ENCODE measurements around the gene CHRNA4.

Gene CHRNA4

GRCh38 chr20:63313349-63314014 is 47.7 kb downstream of the CHRNA4 start:
- TF ChIP-seq CTCF (conservative IDR thresholded peaks at IDR 0.05; ENCODE audit: low read length) (no peak), EZH2phosphoT487 (IDR thresholded peaks at IDR 0.05; ENCODE audit: borderline replicate concordance) (no peak)
- Histone ChIP-seq H3K9me2 (replicated peaks; ENCODE audit: low read depth, low read length) (no peaks in the 10 kb centered on the region), H2AFZ (ENCODE audit: low read length) (no peak overlapping the region), H4K20me1 (ENCODE audit: insufficient read depth, low read length, poor library complexity, severe bottlenecking) (no peaks in the 10 kb centered on the region), H3K79me2 (ENCODE audit: insufficient read depth, low read length) (no peaks in the 10 kb centered on the region), H3K9me3 (ENCODE audit: insufficient read depth, low read depth, low read length) (no peaks in the 10 kb centered on the region), H3K9ac (ENCODE audit: low read depth, low read length, poor library complexity, severe bottlenecking) (no peak overlapping the region), H3K36me3 (ENCODE audit: insufficient read depth, low read length) (no peaks in the 10 kb centered on the region), H3K27me3 (ENCODE audit: insufficient read depth, low read length, poor library complexity, severe bottlenecking) (no peaks in the 10 kb centered on the region), H3K4me2 (ENCODE audit: low read depth, low read length, poor library complexity, severe bottlenecking) (no peak overlapping the region), H3F3A (ENCODE audit: low read depth) (no peaks in the 10 kb centered on the region), H3K4me3 (ENCODE audit: low read length, poor library complexity, severe bottlenecking) (no peak overlapping the region), H3K4me1 (ENCODE audit: insufficient read depth, low read length, poor library complexity, severe bottlenecking) (peaks cover 7% of the 10 kb centered on the region)

- no peaks in the 10 kb centered on the region for H3F3A ChIP-seq (ENCODE audit: low read depth)
- H3K4me1 ChIP-seq (ENCODE audit: insufficient read depth, low read length, poor library complexity, severe bottlenecking) = peaks cover 7% of the 10 kb centered on the region
- H3K79me2 ChIP-seq (ENCODE audit: insufficient read depth, low read length) = no peaks in the 10 kb centered on the region
- no peaks in the 10 kb centered on the region for H3K27me3 ChIP-seq (ENCODE audit: insufficient read depth, low read length, poor library complexity, severe bottlenecking)
- H4K20me1 ChIP-seq (ENCODE audit: insufficient read depth, low read length, poor library complexity, severe bottlenecking) = no peaks in the 10 kb centered on the region
- no peaks in the 10 kb centered on the region for H3K36me3 ChIP-seq (ENCODE audit: insufficient read depth, low read length)
- no peak overlapping the region for H2AFZ ChIP-seq (ENCODE audit: low read length)
- no peaks in the 10 kb centered on the region for H3K9me3 ChIP-seq (ENCODE audit: insufficient read depth, low read depth, low read length)
- H3K9me2 ChIP-seq (replicated peaks; ENCODE audit: low read depth, low read length) = no peaks in the 10 kb centered on the region
- no peak overlapping the region for H3K4me3 ChIP-seq (ENCODE audit: low read length, poor library complexity, severe bottlenecking)
- H3K9ac ChIP-seq (ENCODE audit: low read depth, low read length, poor library complexity, severe bottlenecking) = no peak overlapping the region
- no peak for TF ChIP-seq CTCF (conservative IDR thresholded peaks at IDR 0.05; ENCODE audit: low read length)
- no peak for TF ChIP-seq EZH2phosphoT487 (IDR thresholded peaks at IDR 0.05; ENCODE audit: borderline replicate concordance)
- H3K4me2 ChIP-seq (ENCODE audit: low read depth, low read length, poor library complexity, severe bottlenecking) = no peak overlapping the region
These were observed 48.3 kb downstream of the CHRNA4 start for GRCh38 chr20:63312690-63313348.

GRCh38 chr20:63312273-63312672 is 48.9 kb downstream of the CHRNA4 start:
- H3K36me3 ChIP-seq (ENCODE audit: insufficient read depth, low read length) = no peaks in the 10 kb centered on the region
- no peaks in the 10 kb centered on the region for H3K9me2 ChIP-seq (replicated peaks; ENCODE audit: low read depth, low read length)
- H3K9me3 ChIP-seq (ENCODE audit: insufficient read depth, low read depth, low read length) = no peaks in the 10 kb centered on the region
- TF ChIP-seq EZH2phosphoT487 (IDR thresholded peaks at IDR 0.05; ENCODE audit: borderline replicate concordance) = no peak
- peaks cover 7% of the 10 kb centered on the region for H3K4me1 ChIP-seq (ENCODE audit: insufficient read depth, low read length, poor library complexity, severe bottlenecking)
- H3K9ac ChIP-seq (ENCODE audit: low read depth, low read length, poor library complexity, severe bottlenecking) = no peak overlapping the region
- no peaks in the 10 kb centered on the region for H3F3A ChIP-seq (ENCODE audit: low read depth)
- H3K79me2 ChIP-seq (ENCODE audit: insufficient read depth, low read length) = no peaks in the 10 kb centered on the region
- H4K20me1 ChIP-seq (ENCODE audit: insufficient read depth, low read length, poor library complexity, severe bottlenecking) = no peaks in the 10 kb centered on the region
- no peak overlapping the region for H3K4me2 ChIP-seq (ENCODE audit: low read depth, low read length, poor library complexity, severe bottlenecking)
- no peaks in the 10 kb centered on the region for H3K27me3 ChIP-seq (ENCODE audit: insufficient read depth, low read length, poor library complexity, severe bottlenecking)
- H2AFZ ChIP-seq (ENCODE audit: low read length) = no peak overlapping the region
- no peak overlapping the region for H3K4me3 ChIP-seq (ENCODE audit: low read length, poor library complexity, severe bottlenecking)

Data from Loucy (cell line).